ENCODE data around the gene HOXD3.

Gene HOXD3

DNA sequence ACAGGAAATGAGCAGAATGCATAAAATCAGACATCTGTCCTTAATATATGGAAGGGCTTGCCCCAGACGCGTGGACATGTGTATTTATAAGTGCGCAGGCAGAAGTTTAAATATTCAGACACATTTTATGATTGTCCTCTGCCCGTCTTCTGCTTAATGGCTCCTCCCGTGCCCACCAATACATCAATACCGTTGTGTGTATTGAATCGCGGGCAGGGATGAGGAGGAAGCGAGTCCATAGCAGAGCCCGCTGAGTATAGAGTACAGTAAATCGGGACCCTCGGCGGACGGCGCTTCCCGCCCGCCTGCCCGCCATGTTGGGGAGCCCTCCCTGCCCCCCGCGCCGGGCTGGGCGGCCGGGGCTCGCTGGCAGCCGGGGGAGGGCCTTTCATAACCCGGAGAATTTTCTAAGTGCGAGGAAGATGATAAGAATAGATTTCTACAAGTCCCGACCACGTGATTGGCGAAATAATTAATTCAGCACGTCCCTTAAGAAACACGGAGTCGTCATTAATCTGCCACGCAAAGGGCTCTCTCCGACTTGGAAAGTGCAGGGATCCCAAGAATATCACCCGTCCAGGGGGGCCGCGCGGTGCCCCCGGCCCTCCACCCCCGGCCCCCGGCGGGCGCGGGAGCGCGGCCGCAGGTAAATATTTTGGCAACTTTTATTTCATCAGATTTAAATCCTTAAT lies at the start of gene HOXD3:
Gene HOXD3 (plus strand): TSS at position 501 of the 692 bp plus-strand sequence. CDS start 11,808 bp downstream, outside the sequence.
- DNase-seq = peak; percentile 69

DNA sequence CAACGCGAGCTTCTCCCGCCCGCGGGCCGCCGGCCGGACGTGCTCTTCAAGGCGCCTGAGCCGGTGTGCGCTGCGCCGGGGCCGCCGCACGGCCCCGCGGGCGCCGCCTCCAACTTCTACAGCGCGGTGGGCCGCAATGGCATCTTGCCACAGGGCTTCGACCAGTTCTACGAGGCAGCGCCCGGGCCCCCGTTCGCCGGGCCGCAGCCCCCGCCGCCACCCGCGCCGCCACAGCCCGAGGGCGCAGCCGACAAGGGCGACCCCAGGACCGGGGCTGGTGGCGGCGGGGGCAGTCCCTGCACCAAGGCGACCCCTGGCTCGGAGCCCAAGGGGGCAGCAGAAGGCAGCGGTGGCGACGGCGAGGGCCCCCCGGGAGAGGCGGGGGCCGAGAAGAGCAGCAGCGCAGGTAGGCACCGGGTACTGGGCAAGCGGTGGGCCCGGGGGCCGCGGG lies 49.4 kb upstream of the HOXD3 start:
- DNase-seq = no peak

DNA sequence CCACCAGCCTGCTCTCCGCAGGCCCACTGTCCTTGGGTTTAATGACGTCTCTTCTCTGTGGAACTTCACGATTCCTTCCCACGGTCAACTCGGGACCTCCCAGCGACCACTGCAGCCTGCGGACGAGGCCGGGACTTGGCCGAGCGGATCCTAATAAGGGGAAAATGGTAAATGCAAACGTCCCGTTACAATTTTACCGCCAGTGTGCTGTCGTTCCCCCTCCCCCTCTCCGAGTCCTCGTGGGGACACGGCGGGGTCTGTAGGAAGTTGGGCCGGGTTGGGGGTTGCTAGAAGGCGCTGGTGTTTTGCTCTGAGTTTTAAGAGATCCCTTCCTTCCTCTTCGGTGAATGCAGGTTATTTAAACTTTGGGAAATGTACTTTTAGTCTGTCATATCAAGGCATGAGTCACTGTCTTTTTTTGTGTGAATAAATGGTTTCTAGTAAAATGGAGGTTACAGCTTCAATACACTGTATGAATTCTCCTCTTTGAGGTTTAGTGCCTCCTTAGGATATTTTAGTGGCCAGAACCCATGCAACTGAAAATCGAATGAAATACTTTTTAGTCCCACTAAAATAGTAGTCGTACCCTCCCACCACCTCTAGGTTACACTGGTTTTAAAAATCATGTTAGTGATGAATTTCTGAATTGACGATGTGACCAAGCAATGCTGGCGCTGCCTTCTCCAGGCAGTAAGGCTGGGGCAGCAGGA lies 47.8 kb upstream of the HOXD3 start:
- DNase-seq = no peak

DNA sequence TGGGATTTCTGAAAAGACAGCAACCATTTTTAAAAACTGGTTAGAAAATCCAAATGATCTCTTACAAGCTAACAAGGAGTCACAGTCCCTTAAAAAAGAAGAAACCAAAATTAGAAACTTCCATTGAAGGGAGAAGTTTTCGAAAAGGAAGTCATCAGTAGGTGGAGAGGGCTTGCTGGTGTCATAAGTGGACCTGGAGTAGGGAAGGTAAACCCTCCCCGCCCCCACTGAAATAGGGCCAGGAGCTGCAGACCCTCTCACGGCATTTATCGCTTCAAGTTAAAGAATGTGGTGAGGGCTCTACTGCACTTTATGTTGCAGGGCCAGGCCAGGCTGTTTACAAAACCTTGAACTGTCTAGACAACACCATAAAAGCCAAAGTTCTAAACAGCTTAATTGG lies 47.2 kb upstream of the HOXD3 start:
- DNase-seq = no peak

DNA sequence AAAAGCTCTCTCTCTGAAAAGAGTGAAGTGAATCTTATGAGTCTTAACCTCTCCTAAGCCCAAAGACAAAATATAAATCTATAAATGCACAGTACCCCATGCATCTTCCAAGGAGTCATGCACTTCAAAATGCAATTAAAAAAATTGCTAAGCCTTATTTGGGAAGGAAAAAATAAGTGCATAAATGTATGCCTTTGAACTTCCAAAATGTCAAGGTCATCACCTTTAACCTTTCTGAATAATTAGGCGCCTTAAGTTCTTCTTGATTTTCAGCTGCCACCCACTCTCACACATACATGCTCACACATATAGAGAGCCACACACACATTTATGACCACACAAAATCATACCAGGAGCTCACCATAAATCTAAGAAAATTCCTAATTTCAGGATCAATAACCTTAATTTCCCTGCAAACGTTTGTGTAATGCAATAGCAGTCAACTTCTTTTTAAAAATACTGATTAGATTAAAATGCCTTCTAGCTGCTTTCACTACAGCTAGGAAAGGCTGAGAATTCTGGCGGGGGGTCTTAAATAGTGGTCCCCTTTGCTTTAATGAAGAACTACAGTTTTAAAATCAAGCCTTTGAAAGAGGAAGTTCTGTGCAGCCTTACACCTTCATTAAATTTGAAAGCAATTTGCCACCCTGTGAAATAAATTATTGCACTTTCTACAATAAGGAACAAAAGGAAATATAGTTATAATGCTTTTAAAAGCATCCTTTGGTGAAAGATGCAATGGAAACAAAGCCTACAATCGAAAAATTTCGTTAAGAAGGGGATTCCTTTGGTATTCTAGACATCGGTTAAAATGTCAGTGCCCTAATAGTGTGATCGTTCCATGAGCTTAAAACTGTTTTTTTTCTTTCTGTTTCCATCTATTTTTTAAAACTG lies 46.4 kb upstream of the HOXD3 start:
- no peak for DNase-seq

DNA sequence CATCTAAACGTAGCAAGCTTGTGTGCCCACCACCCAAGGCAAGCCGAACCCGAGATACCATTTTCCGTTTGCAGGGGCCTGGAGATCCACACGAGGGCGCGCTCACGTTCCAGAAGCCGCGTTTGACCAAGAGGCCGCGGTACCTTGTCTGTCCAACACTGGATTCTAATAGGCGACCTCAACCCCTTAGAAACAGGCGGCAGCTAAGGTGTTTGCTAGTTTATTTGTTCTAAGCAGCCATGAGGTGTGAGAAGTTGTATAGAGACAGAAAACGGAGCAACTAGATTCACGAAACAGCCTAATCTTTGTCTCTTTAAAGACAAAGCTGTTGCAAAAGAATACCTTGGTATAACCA lies 45.8 kb upstream of the HOXD3 start:
- peak; percentile 54 for DNase-seq

DNA sequence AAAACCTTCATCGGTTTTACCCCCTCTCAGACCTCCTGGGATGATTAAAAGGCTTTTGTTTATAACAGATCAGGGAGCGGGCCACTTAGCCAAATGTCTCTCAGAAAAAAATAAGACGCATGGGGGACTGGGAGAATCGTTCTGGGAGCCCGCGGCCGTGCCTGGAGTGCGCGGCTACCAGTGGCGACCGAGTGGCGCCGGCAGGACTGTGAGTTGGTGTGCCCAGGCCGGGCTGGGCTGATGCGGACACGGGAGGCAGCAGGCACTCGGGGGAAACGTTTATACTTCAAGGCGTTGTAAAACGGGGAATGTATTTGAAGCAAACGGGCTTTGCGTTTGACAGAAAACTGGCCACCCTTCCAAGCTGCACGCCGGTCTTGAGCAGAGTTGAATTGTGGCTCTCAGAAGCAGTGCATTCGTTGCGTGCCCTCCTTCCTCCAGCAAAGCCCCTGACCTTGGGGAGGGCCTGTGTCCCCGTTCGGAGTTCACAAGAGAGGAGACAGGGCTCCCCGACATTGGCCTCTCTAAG lies 45.2 kb upstream of the HOXD3 start:
- DNase-seq = no peak

DNA sequence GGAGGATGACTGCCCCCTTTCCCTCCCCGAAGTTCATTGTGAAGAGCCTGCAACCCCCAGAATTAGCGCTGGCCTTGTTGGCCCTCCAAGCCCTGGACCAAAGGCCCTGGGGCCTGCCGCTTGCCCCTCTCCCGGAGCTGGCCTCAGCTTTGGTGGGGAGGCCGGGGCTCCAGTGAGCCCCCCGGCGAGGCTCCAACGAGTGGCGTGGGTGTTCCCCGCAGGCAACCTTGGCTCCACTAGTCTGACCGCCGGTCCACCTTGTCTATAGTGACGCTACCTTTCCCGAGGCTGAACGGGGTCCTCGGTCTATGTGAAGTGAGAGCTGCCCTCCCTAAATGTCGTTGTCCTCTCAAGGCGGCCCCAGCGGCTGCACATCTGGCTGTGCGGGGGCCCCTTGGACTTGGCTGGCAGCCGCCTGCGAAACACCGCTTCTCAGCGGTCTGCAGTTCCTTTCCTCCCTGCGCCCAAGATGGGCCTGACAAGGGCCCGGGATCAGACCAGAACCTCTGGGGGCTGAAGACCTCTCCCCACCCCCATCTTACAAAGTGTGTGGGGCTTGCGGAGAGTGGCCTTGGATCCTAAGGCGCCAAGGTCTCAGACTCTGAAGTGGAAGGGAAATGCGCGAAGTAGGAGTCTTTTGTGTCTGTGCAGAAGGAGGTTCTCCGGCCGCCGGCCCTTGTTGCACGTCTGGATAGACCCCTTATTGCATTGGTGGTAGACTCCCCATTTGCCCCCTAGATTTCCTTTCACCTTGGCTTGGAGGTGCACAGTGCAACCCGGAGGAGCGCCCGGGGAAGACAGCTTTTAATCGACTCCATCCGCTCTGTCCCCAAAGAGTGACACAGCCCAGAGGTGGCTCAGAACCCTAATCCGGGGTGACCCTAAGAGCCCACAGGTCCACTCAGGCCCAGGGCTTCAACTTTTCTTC lies 44.5 kb upstream of the HOXD3 start:
- no peak for DNase-seq

DNA sequence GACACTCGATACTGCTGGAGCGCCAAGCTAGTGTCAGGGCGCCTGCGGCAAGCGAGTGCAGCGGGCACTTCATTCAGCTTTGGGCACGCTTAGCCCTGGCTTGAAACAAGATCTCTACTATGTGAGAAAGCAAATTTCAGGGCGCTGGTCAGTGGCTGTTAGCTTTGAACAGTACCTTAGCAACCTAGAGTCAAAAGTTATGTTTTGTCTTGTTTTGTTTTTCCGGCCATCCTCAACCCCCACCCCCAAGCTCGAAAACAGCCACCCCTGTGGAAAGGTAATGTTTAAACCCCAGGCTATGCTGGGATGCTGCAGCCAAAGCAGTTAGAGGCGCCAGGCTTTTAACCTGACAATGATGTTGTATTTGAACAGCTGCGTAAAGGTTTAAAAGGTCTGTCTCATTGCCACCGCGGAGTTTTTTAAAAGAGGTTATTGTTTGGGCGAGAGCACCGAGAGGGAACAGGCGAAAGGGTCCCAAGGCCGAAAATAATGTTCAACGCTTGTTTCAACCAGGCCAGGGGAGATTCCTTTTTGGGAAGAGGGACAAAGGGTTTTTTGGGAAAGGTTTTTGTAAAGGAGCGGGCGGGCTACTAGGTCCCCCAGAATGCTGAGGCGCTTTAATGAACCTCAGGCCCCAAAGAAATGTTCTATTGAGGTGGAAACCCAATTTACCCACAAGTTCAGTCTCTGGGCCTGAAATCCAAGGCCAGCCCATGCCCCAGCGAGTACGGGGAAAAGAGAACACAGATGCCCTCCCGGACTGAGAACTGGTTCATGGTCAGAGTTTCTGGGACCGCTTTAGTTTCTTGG lies 42.8 kb upstream of the HOXD3 start:
- no peak for DNase-seq

DNA sequence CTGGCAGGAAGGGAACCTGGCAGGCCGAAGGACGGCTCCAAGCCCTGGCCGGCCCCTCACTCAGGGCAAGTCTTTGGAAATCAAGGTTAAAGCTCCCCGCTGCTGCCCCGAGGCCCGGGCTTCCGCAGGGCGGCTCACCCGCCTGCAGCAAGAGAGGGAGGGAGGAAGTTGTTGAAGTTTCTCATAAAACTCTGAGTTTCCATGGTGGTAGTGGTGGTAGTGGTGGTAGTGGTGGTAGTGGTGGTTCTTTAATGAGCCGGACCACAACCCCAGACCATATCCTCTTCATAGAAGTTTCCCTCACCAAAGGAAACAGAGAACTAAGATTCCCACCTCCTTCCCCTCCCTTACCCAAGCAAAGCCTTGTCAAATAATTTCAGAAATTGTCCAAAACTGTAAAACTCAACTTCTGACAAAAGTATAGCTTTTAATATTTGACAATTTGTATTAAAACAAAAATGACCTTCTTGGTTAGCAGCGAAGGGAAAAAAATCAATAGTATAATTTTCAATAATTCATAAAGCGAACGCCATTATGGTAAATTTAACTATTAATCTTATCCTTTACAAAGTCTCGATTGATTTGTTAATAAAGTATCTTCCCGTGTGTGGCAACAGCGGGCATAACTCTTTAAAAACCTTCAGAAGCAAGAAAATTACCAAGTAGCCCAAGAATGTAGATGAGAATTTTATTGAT lies 42.0 kb upstream of the HOXD3 start:
- DNase-seq = no peak

DNA sequence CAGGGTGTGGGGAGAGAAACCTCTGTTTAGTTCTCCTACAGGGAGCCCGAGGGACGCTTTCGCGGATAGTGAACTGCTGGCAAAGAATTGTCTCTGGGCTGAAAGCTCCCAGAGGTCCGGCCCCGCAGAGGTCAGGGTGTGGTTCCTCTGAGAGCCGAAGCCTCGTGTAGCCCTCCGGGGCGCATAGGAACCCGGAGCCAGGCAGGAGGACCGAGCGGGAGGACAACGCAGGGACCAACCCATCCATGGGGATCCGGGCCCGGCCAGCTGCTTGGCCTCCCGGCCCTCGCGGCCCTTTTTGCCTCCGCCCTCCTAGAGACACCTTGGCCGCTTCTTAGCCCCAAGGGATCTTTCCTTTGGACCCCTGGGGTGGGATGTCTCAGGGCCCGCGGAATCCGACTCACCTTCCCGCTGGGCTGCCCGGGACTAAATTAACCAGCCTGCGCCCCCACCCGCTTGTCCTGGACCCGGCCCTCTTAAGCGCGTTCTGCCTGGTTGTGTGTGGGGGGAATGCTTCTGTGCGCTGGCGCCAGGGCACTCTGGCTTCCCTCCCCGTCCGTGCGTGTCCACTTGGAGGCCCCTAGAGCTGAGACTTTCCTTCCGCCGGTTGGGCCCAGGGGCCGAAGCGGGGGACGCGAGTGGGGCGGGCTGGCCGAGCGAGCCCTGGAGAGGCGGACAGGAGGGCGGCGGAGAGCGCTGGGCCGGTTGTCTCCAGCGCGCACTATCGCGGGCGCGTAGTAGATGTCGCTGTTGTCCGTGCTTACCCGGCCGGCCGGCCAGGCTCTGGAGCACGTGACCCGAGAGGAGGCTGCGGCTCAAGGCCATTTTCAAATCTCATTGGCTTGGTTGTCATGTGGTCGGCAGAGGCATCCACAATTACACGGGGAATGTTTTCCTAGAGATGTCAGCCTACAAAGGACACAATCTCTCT lies 41.0 kb upstream of the HOXD3 start, which contains the start of gene HOXD10:
Gene HOXD10 (plus strand): TSS at position 896 of the 931 bp plus-strand sequence. CDS start 56 bp downstream, outside the sequence.
- peak; percentile 80 for DNase-seq

DNA sequence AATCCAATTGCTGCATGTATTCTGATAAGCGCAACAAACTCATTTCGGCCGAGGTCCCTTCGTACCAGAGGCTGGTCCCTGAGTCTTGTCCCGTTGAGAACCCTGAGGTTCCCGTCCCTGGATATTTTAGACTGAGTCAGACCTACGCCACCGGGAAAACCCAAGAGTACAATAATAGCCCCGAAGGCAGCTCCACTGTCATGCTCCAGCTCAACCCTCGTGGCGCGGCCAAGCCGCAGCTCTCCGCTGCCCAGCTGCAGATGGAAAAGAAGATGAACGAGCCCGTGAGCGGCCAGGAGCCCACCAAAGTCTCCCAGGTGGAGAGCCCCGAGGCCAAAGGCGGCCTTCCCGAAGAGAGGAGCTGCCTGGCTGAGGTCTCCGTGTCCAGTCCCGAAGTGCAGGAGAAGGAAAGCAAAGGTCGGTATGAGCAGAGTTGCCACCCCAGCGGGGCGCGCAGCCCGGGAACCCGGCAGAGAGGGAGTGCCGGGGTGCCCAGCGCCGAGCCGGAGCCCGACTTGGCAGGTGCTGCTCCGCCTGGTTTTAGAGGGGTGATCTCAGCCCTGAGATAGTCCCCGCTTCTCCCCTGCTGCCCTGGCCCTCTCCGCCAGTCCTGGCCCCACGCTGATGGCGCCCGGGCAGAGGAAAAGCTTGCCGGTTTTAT lies 39.8 kb upstream of the HOXD3 start:
- no peak for DNase-seq

DNA sequence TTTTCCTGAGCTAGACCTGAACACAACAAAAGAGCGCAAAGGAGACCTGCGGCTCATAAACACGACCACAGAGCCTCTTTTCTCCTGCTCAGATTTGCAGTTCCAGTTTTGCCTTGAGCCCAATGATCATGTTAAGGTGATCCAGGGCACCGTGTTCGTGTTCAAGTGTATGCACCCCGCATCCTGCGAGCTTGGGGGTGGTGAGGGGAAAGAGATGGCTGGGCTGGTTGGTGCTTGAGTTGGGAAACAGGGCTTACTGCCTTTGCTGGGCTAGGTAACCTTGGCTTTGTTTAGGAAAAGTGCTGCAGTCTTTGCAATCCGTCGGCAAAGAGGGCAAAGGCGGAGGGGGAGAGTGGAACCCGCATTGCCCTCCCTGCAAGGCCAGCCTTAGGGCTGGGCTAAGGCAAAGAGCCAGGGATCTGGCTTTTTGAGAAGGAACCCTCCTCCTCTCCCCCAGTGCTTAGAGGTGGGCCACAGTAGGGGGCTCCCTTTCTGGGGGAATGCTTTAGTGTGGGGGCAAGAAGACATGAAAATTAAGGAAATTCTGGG lies 39.2 kb upstream of the HOXD3 start:
- DNase-seq = no peak

DNA sequence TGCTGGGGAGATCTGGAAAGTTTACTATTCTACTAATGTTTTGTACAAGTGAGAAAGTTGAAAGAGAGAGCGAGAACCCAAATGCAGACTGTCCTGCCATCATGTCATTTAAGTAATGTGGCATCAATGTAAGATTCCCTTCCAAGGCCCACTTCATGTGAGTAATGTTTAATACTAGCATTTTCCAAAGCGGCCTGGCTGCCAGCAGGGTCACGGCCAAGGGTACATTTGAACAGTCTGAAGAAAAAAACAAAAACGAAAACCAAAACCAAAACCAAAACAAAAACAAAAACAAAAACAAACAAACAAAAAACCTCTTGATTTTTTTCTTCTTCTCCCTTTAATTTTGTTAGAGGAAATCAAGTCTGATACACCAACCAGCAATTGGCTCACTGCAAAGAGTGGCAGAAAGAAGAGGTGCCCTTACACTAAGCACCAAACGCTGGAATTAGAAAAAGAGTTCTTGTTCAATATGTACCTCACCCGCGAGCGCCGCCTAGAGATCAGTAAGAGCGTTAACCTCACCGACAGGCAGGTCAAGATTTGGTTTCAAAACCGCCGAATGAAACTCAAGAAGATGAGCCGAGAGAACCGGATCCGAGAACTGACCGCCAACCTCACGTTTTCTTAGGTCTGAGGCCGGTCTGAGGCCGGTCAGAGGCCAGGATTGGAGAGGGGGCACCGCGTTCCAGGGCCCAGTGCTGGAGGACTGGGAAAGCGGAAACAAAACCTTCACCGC lies 38.3 kb upstream of the HOXD3 start:
- no peak for DNase-seq

DNA sequence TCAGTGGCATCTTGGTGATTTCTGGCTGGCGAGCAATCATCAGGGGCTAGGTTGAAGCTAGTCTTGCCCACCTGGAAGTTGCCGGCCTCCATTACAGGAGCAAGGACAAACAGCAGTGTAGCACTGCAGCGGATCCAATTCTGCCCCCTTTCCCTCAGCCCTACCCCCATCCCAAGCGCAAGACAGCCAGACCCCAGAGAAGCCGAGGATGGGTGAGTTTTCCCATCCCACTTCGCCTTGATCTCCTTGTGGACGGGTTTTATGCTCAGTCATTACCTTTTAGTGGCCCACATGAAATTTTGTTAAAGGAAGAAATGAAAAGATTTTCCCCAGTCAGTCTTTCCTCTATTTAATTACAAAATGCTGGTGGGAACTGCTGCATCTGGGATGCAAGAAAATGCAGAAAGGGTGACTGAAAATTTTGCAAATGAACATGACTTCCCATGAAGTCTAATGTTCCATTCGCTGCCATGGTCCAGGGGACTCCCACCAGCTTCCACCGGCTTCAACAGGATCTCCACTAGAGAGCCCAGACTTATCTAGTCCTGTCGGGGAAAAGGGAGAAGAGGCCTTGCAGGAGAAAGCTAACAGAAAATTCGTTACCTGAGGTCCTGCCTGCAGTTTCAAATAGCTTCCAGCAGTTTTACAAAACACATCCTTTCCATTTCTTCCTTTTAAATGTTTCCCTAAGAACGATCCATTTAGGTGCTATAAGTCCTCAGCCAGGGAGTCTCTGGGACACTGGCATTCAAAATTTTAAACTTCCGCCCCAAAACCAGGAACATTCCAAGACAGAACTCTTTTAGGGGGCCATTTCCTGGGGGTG lies 36.5 kb upstream of the HOXD3 start:
- DNase-seq = no peak

DNA sequence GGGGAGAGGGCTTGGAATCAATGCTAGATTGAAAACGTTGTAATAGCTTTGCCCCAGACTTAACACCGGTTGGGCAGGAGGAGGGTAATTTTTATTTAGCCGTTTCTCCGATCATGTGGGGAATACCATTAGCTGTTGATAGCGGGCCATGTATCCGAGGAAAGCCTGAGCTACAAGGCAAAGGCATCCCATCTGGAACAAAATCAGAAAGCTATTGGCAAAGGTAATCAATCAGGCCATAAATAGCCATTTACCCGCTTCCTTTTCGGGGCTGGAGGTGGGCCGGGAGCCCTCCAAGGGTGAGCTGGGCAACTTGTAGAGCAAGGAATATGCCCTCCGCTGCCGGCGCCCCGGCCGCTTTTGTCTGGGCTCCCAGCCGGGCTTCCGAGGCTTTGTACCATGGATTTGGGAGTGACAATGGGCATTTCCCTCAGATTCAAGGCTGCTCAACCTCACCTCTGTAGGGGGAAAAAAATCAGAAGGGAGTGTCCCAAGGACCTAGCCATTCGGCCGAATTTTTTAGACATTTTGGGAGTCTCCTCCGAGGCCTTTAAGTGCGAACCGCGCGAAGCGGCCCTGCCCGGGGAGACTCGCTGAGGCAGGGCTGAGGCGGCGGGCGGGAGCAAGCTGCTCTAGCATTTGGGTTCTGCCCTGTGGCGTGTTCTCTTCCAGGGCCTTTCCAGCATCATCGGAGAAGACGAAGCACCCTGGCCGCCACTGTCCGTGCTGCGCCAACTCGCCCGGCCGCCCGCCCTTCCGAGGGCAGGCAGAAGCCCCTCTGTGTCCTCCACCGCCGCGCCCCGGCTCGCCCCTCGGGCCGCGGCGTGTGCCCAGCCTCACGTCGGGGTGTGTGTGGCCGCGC lies 35.7 kb upstream of the HOXD3 start:
- DNase-seq = no peak

Data from fibroblast of upper back skin (primary cell).